Measurements from ENCODE around the gene ASB15.

GRCh38 chr7:123647106-123647730 lies 45.6 kb downstream of the ASB15 start:
- TF ChIP-seq CTCF (IDR thresholded peaks at IDR 0.05; ENCODE audit: poor library complexity, severe bottlenecking) (no peak), TAF1 (IDR thresholded peaks at IDR 0.05; ENCODE audit: low read depth) (no peak), EZH2 (IDR thresholded peaks at IDR 0.05; ENCODE audit: borderline replicate concordance, insufficient read depth, low read length, poor library complexity, severe bottlenecking) (no peak), RAD21 (conservative IDR thresholded peaks at IDR 0.05) (no peak), REST (IDR thresholded peaks at IDR 0.05; ENCODE audit: borderline replicate concordance) (no peak), EP300 (conservative IDR thresholded peaks at IDR 0.05; ENCODE audit: poor library complexity, severe bottlenecking) (no peak), POLR2AphosphoS5 (IDR thresholded peaks at IDR 0.05) (no peak)

Measured in neural cell (in vitro differentiated cells).